ENCODE measurements around the gene PANK4. TPM values are rescaled to one million over a fixed set of nuclear protein-coding genes. Genes with fewer than 3 reads are reported as not detected.

PANK4 gene
- total and polyA plus RNA-seq, 9 of the 15 experiments (the other 6 are each of a cell fraction or from before 2014, with no cell fraction given) = 0.93 to 55.6 (median 31.5) TPM

GRCh38 chr1:2548068-2548589, 21.7 kb upstream of the PANK4 start:
- H3K9me3 ChIP-seq (replicated peaks; ENCODE audit: control insufficient read depth, insufficient read depth, low read depth, low read length) = no peaks in the 10 kb centered on the region
- ChIA-PET POLR2A (interaction anchor here (1.1 kb wide), 1 partner anchor 15 kb away, joined by 4 read pairs; no protein-coding TSS in a partner anchor), CTCF (ENCODE audit: low intra/inter-chr PET ratio) (interaction anchor here (0.6 to 3.0 kb wide), 2 partner anchors 13 to 134 kb away, joined by 3 to 36 read pairs; partner anchors contain the start of gene PEX10)
- BruUV-seq (replicated peaks) = no TSS peak
- H3K4me1 ChIP-seq (replicated peaks in 1 of 2; ENCODE audit: control insufficient read depth in 2 of 2, insufficient read depth in 2 of 2, low read length in 2 of 2) = peaks cover 50 to 78% of the 10 kb centered on the region in 2 experiments
- H3K79me2 ChIP-seq (ENCODE audit: control insufficient read depth, insufficient read depth, low read length) = peaks cover 9% of the 10 kb centered on the region; the same call in 1 of the 3 replicates
- WGBS (ENCODE audit: insufficient coverage, low coverage, missing lambda C conversion rate) = 19% methylated on average over 17 of the region's 17 CpGs
- peaks cover 3% of the 10 kb centered on the region for H3K9me1 ChIP-seq (ENCODE audit: control insufficient read depth, insufficient read depth, low read length)
- ATAC-seq = peak; percentile 60
- intact Hi-C loops (cut with micrococcal nuclease) = loop anchor here (1.0 to 10.0 kb wide), 5 partner anchors 39 to 353 kb away; partner anchors contain the start of genes FAAP20, PRXL2B and TTC34
- H4K20me1 ChIP-seq (replicated peaks; ENCODE audit: control insufficient read depth, insufficient read depth, low read length) = no peaks in the 10 kb centered on the region; the same call in 1 of the 2 replicates
- FAIRE-seq = peak; percentile 93
- H3K4me2 ChIP-seq (ENCODE audit: insufficient read depth, low read length) = peak overlapping the region; percentile 87
- in situ Hi-C loops (cut with MboI) = loop anchor here (25.0 kb wide), 1 partner anchor 361 kb away; the partner anchor contains the start of gene FAAP20
- no peak overlapping the region for H3K4me3 ChIP-seq
- H3K27ac ChIP-seq (ENCODE audit: extremely low read depth, low read depth, low read length) = peak overlapping the region; percentile 73; the same call in 2 of the 3 replicates
- DNase-seq (ENCODE audit: extremely low read depth in 1 of 4, low spot score in 3 of 4) = peak; percentile 74 to 90 (median 82)
- H3K36me3 ChIP-seq (ENCODE audit: control insufficient read depth, insufficient read depth, low read length) = no peaks in the 10 kb centered on the region
- H2AFZ ChIP-seq (ENCODE audit: low read depth, low read length) = peak overlapping the region; percentile 74
- no peaks in the 10 kb centered on the region for H3K27me3 ChIP-seq (ENCODE audit: control insufficient read depth in 2 of 2, insufficient read depth in 2 of 2, low read length in 2 of 2)
- H3K9ac ChIP-seq (ENCODE audit: insufficient read depth in 1 of 2, low read depth in 2 of 2, low read length in 2 of 2) = peak overlapping the region; percentile 56 to 87; a peak in 3 of 4 replicates
- TF ChIP-seq ZFP91 (CRISPR knock-in tag; IDR thresholded peaks at IDR 0.05) = no peak; the same call in none of the 2 replicates
- no peak for TF ChIP-seq ASH1L (IDR thresholded peaks at IDR 0.05; ENCODE audit: borderline replicate concordance, low read depth, partially characterized antibody)
- TF ChIP-seq RCOR1 (IDR thresholded peaks at IDR 0.05; ENCODE audit: borderline replicate concordance in 1 of 2, low read depth in 2 of 2, low read length in 2 of 2) = peak in 1 of 2 experiments; percentile 63; a peak in 2 of 4 replicates
- no peak for TF ChIP-seq FOXP4 (CRISPR knock-in tag; IDR thresholded peaks at IDR 0.05; ENCODE audit: borderline replicate concordance)
- TF ChIP-seq ATF1 (CRISPR knock-in tag; IDR thresholded peaks at IDR 0.05) = no peak
- no peak for TF ChIP-seq ATF1 (tag; IDR thresholded peaks at IDR 0.05)
- no peak for TF ChIP-seq USF2 (CRISPR knock-in tag; IDR thresholded peaks at IDR 0.05)
- TF ChIP-seq ZNF696 (CRISPR knock-in tag; conservative IDR thresholded peaks at IDR 0.05) = no peak
- TF ChIP-seq RAD51 (IDR thresholded peaks at IDR 0.05; ENCODE audit: borderline replicate concordance, low read depth) = no peak
- no peak for TF ChIP-seq BMI1 (IDR thresholded peaks at IDR 0.05; ENCODE audit: low read length)
- no peak for TF ChIP-seq PHTF2 (CRISPR knock-in tag; IDR thresholded peaks at IDR 0.05)
- TF ChIP-seq ZNF77 (CRISPR knock-in tag; IDR thresholded peaks at IDR 0.05) = no peak
- 0 out of 2 replicates have a peak, but pooled peaks have one; percentile 55 for TF ChIP-seq HIVEP1 (CRISPR knock-in tag; IDR thresholded peaks at IDR 0.05)
- TF ChIP-seq HINFP (tag; conservative IDR thresholded peaks at IDR 0.05; ENCODE audit: low read depth) = no peak
- no peak; a peak in 1 of 4 replicates for TF ChIP-seq NRF1 (conservative IDR thresholded peaks at IDR 0.05 in 1 of 2, IDR thresholded peaks at IDR 0.05 in 1 of 2)
- TF ChIP-seq KLF16 (IDR thresholded peaks at IDR 0.05) = peak; percentile 38; the same call in 1 of the 2 replicates
- no peak for TF ChIP-seq CSDE1 (IDR thresholded peaks at IDR 0.05)
